ENCODE results near the gene DBP.

DNA sequence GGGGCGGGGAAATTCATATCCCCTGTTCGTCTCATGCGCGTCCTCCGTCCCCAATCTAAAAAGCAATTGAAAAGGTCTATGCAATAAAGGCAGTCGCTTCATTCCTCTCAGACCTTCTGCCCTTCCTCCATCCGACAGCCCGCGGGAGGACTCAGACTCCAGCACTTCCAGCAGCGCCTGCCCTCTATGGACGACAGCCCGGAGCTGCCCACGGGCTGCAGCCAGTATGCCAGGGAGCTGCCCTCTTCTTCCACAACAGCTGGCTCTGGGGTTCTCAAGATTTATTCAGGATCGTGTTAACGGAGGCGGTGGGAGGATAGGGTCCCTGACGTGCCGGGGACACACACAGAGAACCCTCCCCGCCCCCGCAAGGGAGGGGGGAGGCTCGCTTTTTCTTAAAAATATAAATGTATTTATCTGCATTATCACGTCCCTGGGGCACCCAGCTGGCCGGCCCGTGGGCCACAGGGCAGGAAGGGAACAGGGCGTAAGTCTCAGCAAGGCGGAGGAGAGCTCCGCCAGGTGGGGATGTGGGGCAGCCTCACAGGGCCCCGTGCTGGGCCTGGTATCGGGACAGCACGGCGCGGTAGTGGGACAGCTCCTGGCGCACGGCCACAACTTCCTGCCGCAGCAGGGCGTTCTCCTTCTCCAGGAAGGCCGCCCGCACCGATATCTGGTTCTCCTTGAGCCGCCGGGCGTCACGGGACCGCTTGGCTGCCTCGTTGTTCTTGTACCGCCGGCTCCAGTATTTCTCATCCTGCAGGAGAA, 6.7 kb downstream of the DBP start:
- TF ChIP-seq RBAK (tag by site-specific recombination; IDR thresholded peaks at IDR 0.05): no peak
- no peak for TF ChIP-seq ZBTB8A (tag by site-specific recombination; IDR thresholded peaks at IDR 0.05)
- TF ChIP-seq ZNF302 (tag by site-specific recombination; IDR thresholded peaks at IDR 0.05; ENCODE audit: low read depth): no peak
- TF ChIP-seq, protein P1, sequence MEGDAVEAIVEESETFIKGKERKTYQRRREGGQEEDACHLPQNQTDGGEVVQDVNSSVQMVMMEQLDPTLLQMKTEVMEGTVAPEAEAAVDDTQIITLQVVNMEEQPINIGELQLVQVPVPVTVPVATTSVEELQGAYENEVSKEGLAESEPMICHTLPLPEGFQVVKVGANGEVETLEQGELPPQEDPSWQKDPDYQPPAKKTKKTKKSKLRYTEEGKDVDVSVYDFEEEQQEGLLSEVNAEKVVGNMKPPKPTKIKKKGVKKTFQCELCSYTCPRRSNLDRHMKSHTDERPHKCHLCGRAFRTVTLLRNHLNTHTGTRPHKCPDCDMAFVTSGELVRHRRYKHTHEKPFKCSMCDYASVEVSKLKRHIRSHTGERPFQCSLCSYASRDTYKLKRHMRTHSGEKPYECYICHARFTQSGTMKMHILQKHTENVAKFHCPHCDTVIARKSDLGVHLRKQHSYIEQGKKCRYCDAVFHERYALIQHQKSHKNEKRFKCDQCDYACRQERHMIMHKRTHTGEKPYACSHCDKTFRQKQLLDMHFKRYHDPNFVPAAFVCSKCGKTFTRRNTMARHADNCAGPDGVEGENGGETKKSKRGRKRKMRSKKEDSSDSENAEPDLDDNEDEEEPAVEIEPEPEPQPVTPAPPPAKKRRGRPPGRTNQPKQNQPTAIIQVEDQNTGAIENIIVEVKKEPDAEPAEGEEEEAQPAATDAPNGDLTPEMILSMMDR (tag by site-specific recombination; IDR thresholded peaks at IDR 0.05): no peak
- no peak for TF ChIP-seq HOXA7 (CRISPR knock-in tag; IDR thresholded peaks at IDR 0.05; ENCODE audit: borderline replicate concordance)
- TF ChIP-seq ZNF140 (tag by site-specific recombination; IDR thresholded peaks at IDR 0.05): no peak
- TF ChIP-seq, protein P2, sequence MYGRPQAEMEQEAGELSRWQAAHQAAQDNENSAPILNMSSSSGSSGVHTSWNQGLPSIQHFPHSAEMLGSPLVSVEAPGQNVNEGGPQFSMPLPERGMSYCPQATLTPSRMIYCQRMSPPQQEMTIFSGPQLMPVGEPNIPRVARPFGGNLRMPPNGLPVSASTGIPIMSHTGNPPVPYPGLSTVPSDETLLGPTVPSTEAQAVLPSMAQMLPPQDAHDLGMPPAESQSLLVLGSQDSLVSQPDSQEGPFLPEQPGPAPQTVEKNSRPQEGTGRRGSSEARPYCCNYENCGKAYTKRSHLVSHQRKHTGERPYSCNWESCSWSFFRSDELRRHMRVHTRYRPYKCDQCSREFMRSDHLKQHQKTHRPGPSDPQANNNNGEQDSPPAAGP (tag by site-specific recombination; IDR thresholded peaks at IDR 0.05): no peak
- TF ChIP-seq KLF9 (tag by site-specific recombination; IDR thresholded peaks at IDR 0.05; ENCODE audit: low read depth): no peak
- TF ChIP-seq, protein P3, sequence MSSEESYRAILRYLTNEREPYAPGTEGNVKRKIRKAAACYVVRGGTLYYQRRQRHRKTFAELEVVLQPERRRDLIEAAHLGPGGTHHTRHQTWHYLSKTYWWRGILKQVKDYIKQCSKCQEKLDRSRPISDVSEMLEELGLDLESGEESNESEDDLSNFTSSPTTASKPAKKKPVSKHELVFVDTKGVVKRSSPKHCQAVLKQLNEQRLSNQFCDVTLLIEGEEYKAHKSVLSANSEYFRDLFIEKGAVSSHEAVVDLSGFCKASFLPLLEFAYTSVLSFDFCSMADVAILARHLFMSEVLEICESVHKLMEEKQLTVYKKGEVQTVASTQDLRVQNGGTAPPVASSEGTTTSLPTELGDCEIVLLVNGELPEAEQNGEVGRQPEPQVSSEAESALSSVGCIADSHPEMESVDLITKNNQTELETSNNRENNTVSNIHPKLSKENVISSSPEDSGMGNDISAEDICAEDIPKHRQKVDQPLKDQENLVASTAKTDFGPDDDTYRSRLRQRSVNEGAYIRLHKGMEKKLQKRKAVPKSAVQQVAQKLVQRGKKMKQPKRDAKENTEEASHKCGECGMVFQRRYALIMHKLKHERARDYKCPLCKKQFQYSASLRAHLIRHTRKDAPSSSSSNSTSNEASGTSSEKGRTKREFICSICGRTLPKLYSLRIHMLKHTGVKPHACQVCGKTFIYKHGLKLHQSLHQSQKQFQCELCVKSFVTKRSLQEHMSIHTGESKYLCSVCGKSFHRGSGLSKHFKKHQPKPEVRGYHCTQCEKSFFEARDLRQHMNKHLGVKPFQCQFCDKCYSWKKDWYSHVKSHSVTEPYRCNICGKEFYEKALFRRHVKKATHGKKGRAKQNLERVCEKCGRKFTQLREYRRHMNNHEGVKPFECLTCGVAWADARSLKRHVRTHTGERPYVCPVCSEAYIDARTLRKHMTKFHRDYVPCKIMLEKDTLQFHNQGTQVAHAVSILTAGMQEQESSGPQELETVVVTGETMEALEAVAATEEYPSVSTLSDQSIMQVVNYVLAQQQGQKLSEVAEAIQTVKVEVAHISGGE (tag by site-specific recombination; conservative IDR thresholded peaks at IDR 0.05; ENCODE audit: low read depth): no peak
- TF ChIP-seq, protein P4, sequence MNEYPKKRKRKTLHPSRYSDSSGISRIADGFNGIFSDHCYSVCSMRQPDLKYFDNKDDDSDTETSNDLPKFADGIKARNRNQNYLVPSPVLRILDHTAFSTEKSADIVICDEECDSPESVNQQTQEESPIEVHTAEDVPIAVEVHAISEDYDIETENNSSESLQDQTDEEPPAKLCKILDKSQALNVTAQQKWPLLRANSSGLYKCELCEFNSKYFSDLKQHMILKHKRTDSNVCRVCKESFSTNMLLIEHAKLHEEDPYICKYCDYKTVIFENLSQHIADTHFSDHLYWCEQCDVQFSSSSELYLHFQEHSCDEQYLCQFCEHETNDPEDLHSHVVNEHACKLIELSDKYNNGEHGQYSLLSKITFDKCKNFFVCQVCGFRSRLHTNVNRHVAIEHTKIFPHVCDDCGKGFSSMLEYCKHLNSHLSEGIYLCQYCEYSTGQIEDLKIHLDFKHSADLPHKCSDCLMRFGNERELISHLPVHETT (tag by site-specific recombination; IDR thresholded peaks at IDR 0.05): no peak
- TF ChIP-seq, protein P5, sequence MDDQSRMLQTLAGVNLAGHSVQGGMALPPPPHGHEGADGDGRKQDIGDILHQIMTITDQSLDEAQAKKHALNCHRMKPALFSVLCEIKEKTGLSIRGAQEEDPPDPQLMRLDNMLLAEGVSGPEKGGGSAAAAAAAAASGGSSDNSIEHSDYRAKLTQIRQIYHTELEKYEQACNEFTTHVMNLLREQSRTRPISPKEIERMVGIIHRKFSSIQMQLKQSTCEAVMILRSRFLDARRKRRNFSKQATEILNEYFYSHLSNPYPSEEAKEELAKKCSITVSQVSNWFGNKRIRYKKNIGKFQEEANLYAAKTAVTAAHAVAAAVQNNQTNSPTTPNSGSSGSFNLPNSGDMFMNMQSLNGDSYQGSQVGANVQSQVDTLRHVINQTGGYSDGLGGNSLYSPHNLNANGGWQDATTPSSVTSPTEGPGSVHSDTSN (CRISPR knock-in tag; IDR thresholded peaks at IDR 0.05): no peak
